ENCODE measurements around the gene TEKTIP1.

Gene TEKTIP1

DNA sequence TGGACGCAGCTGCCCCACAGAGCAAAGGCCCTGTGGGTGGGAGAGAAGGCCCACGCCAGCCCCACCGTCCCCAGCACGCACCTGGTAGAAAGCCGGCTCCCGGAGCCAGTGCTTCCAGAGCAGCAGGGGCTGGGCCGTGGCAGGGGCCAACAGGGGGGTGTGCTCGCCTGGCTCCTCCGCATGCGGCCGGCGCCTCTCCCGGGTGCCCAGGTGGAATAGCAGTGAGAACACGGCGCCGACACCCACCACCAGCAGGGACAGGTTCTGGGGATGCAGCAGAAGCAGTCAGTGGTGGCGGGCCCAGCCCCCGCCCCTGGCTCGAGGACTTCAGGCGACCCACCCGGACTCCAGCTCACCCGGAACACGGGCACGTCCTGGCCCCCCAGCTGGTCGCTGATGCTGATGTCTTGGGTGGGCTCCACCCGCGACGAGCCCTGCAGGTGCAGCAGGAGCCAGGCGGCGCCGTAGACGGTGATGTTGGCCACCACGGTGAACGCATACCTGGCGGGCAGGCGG is 8.9 kb downstream of the TEKTIP1 start:
- TF ChIP-seq CTCF (IDR thresholded peaks at IDR 0.05) = peak; percentile 18; the same call in 1 of the 2 replicates

DNA sequence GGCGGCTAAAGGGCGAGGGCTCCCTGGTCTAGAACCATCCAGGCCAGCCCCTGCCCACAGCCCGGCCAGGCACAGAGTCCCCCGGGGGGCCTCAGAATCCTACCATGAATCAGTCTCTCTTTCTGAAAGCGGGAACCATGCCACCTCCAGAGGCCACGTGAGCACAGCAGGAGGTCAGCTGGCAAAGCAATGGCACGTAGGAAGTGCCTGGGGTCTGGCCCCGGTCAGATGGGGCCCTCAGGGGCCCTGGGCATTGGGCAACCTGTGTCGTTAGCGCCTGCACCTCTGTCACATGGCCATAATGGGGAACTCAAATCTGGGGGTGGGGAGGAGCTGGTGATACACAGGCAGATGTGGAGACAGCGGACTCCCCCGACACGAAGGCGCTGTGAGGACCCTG is 9.6 kb downstream of the TEKTIP1 start:
- TF ChIP-seq CTCF (IDR thresholded peaks at IDR 0.05) = no peak

DNA sequence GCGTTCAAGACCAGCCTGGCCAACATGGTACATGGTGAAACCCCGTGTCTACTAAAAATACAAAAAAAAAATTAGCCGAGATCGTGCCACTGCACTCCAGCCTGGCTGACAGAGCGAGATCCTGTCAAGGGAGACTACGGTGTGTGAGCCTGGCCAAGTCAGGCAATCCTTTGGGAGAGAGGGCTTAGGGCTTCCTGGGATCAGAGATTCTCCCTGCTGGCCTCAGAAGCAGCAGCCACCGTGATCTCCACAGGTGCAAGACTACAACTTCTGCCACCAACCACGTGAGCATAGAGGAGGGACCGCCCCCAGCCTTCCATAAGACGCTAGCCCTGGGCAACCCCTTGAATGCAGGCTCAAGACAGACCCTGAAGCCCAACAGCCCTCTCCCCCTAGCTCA is 10.8 kb downstream of the TEKTIP1 start:
- no peak for TF ChIP-seq CTCF (IDR thresholded peaks at IDR 0.05)

DNA sequence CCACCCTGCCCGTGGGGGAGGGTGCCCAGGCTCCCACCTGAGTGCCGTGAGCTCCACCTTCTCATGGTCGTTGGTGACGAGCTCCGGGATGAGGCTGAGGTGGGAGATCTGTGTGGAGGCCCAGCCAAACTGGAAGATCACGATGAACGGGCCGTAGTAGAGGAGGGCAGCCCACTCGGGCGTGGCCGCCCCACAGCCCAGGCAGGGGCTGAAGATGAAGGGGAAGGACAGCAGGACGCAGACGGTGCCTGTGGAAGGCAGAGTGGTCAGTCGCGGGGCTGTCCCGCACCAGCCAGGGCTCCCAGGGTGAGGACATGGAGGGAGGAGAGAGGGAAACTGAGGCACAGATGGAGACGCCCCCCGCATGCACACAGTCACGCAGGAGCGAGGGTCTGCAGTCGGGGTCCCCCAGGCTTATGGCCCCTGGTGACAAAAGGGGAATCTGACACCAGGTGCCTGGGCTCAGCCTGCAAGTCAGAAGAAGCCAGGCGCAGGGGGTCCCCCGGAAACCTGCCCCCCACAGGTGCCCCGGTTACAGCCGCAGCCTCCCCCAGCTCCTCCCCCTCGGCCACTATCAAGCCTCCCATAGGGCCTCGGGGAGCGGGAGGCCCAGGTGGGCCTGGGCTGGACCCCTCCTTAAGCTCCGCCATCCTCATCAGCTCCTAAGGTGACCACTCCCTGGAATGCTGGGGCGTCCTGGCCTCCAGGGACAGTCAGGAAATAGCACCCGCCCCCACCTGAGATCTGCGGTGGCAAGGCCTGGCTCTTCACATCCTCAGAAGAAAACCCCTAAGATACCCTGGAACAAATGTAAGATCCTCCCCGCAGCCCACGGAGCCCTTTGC is 12.2 kb downstream of the TEKTIP1 start:
- TF ChIP-seq CTCF (IDR thresholded peaks at IDR 0.05) = no peak

DNA sequence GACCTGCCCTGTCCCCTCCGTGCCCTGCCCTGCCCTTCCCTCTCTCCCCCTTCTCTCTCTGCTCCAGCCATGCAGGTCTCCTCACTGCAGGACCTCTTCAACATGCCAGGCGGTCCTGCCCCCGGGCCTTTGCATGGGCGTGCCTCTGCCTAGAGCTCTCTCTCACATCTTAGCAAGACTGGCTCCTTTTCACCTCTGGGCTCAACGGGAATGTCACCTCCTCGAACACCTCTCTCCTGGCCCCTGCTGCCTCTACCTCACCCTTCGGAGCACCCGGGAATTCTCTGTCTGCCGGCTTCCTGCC is 12.8 kb downstream of the TEKTIP1 start:
- no peak for TF ChIP-seq CTCF (IDR thresholded peaks at IDR 0.05)

DNA sequence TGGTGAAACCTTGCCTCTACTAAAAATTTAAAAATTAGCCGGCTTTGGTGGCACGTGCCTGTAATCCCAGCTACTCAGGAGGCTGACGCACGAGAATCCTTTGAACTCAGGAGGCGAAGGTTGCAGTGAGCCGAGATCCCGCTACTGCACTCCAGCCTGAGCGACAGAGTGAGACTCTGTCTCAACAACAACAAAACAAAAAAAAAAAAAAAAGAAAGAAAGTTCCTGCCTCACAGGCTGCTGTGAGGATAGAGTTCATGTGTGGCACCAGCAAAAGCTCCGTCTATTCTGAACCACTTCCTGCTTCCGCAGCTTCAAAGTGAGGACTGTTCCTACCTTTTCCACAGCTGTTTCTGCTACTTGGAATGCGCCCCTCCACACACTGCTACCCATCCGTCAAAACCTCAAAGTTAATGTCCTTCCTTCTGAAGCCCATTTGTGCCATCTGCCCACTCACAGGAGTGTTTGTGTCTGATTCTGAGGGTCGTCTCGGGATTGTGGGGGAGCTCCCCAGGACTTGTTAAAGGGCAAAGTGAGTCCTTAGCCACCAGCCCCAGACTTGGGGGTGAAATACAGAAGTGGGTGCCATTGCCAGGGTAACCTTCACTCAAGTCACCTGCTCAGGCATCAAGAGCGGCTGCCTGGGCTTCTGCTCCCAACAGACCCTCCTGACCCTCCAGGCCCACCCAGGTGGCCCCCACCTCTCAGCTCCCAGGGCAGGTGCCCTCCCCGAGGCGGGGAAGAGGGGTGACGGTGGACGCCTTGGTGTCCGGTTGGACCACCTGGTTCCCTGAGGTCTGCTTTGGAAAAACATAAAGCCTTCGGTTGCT is 15.5 kb downstream of the TEKTIP1 start:
- no peak for TF ChIP-seq CTCF (IDR thresholded peaks at IDR 0.05)

GRCh38 chr19:3555653-3556422 is 16.9 kb downstream of the TEKTIP1 start:
- no peak for TF ChIP-seq CTCF (IDR thresholded peaks at IDR 0.05)
